HG02938 (cell line): ENCODE measurements around the gene PCDHB4.
"Not testable (repeated sequence)": the region's sequence is repeated elsewhere in the genome, so short reads cannot be mapped to it uniquely, and the experiment has no call there.

Experiments used
- ATAC-seq: cut with Tn5 transposase; IDR thresholded peaks from one replicate; pipeline ENCODE4 v1.9.1; 2021; ENCODE audit warnings: mild to moderate bottlenecking, moderate library complexity; ENCODE audit not compliant: unreplicated experiment

Gene PCDHB4

GRCh38 chr5:141121563-141121962 lies at the start of gene PCDHB4:
Gene PCDHB4, plus strand, starts transcription at chr5:141121818. Its CDS starts 181 bp downstream, at chr5:141121999.
- no peak for ATAC-seq

GRCh38 chr5:141077826-141078225 lies 43.8 kb upstream of the PCDHB4 start:
- no peak for ATAC-seq

GRCh38 chr5:141082228-141082627 lies 39.4 kb upstream of the PCDHB4 start:
- ATAC-seq = no peak

GRCh38 chr5:141084487-141084989 lies 37.1 kb upstream of the PCDHB4 start:
- ATAC-seq = no peak

GRCh38 chr5:141094481-141095262 lies 26.9 kb upstream of the PCDHB4 start, which contains the start of gene PCDHB2:
Gene PCDHB2, plus strand, starts transcription at chr5:141094615. Its CDS starts 176 bp downstream, at chr5:141094791.
- ATAC-seq = no peak

- no peak for ATAC-seq
Measured at GRCh38 chr5:141095263-141095641, 26.4 kb upstream of the PCDHB4 start.

GRCh38 chr5:141096181-141096580 lies 25.4 kb upstream of the PCDHB4 start:
- ATAC-seq = not testable (repeated sequence)

- not testable (repeated sequence) for ATAC-seq
Measured at GRCh38 chr5:141096586-141096985, 25.0 kb upstream of the PCDHB4 start.

- no peak for ATAC-seq
Measured at GRCh38 chr5:141100243-141100805, 21.3 kb upstream of the PCDHB4 start, which contains the start of gene PCDHB3. Gene PCDHB3, plus strand, starts transcription at chr5:141100473. Its CDS starts 177 bp downstream, at chr5:141100650.

- ATAC-seq = no peak
Measured at GRCh38 chr5:141101059-141101458, 20.6 kb upstream of the PCDHB4 start.

- ATAC-seq = not testable (repeated sequence)
Measured at GRCh38 chr5:141102070-141102469, 19.5 kb upstream of the PCDHB4 start.

GRCh38 chr5:141102471-141102870 lies 19.1 kb upstream of the PCDHB4 start:
- not testable (repeated sequence) for ATAC-seq

- no peak for ATAC-seq
Measured at GRCh38 chr5:141105350-141105749, 16.3 kb upstream of the PCDHB4 start.

- no peak for ATAC-seq
Measured at GRCh38 chr5:141119250-141119649, 2.4 kb upstream of the PCDHB4 start.

GRCh38 chr5:141121985-141122384 lies 367 bp downstream of the PCDHB4 start:
- ATAC-seq = no peak

- ATAC-seq = not testable (repeated sequence)
Measured at GRCh38 chr5:141123396-141124135, 1.9 kb downstream of the PCDHB4 start.

GRCh38 chr5:141127305-141127704 lies 5.7 kb downstream of the PCDHB4 start:
- ATAC-seq = no peak

GRCh38 chr5:141135030-141135717 lies 13.6 kb downstream of the PCDHB4 start, which contains the start of gene PCDHB5:
Gene PCDHB5, plus strand, starts transcription at chr5:141135206. Its CDS starts 229 bp downstream, at chr5:141135435.
- no peak for ATAC-seq

- no peak for ATAC-seq
Measured at GRCh38 chr5:141135718-141136266, 14.2 kb downstream of the PCDHB4 start.

GRCh38 chr5:141137346-141137745 lies 15.7 kb downstream of the PCDHB4 start:
- not testable (repeated sequence) for ATAC-seq
